Calu3 (cell line): ENCODE results near the gene GALNT17. TPM values are rescaled to one million over a fixed set of nuclear protein-coding genes. Genes with fewer than 3 reads are reported as not detected.

ENCODE experiments used
- BruUV-seq: library from RNA; stranded (reverse); fragments of 400-500 nt; replicated peaks from 2 replicates; lab custom pipeline; 2021; lab: Mats Ljungman, UMichigan
- CTCF ChIA-PET: fragments of 300-600 bp; sonication (Branson Sonifier 250); formaldehyde crosslinking; loops from one replicate; lab custom pipeline; 2022; ENCODE audit warnings: antibody characterized with exemption; lab: Charles Lee
- DNase-seq: peaks from one replicate; pipeline ENCODE4 v3.0.0; 2022
- H3K27ac Mint-ChIP-seq: one replicate; pipeline ENCODE4 v1.8.0; 2022; ENCODE audit warnings: mixed read lengths; ENCODE audit not compliant: unreplicated experiment
- H3K27me3 Mint-ChIP-seq: one replicate; pipeline ENCODE4 v1.8.0; 2022; ENCODE audit warnings: mixed read lengths; ENCODE audit not compliant: unreplicated experiment
- H3K36me3 Mint-ChIP-seq: one replicate; pipeline ENCODE4 v1.8.0; 2022; ENCODE audit warnings: mild to moderate bottlenecking, moderate library complexity, mixed read lengths; ENCODE audit not compliant: insufficient read depth, unreplicated experiment
- H3K4me1 Mint-ChIP-seq: one replicate; pipeline ENCODE4 v1.8.0; 2022; ENCODE audit warnings: mild to moderate bottlenecking, low read depth, mixed read lengths; ENCODE audit not compliant: unreplicated experiment
- H3K4me3 Mint-ChIP-seq: one replicate; pipeline ENCODE4 v1.8.0; 2022; ENCODE audit warnings: mild to moderate bottlenecking, low read depth, moderate library complexity, mixed read lengths; ENCODE audit not compliant: unreplicated experiment
- H3K9me3 Mint-ChIP-seq: one replicate; pipeline ENCODE4 v1.8.0; 2022; ENCODE audit warnings: low read depth, mixed read lengths; ENCODE audit not compliant: unreplicated experiment
- intact Hi-C: fragments of 100-400 bp; cut with micrococcal nuclease; formaldehyde crosslinking; loops from one replicate; pipeline ENCODE4 v1.10.0; 2022; ENCODE audit not compliant: unreplicated experiment
- total RNA-seq: library from RNA; stranded (reverse); gene quantifications from 2 replicates; pipeline ENCODE4 v1.2.3, GENCODE V29; 2022
- TF ChIP-seq, protein P1 (sequence below): fragments of 200-600 bp; IDR thresholded peaks from one replicate; pipeline ENCODE4 v1.8.0; 2022; ENCODE audit warnings: antibody characterized with exemption; ENCODE audit not compliant: unreplicated experiment

Gene GALNT17
- total RNA-seq, 1 experiment from 2014 or later = not detected

GRCh38 chr7:71553306-71553705, 421.4 kb downstream of the GALNT17 start:
- H3K36me3 Mint-ChIP-seq = no peaks in the 10 kb centered on the region
- DNase-seq = no peak
- H3K9me3 Mint-ChIP-seq = peaks cover 8% of the 10 kb centered on the region
- H3K27me3 Mint-ChIP-seq = no peaks in the 10 kb centered on the region
- no peak overlapping the region for H3K27ac Mint-ChIP-seq
- no TSS peak for BruUV-seq
- no peaks in the 10 kb centered on the region for H3K4me1 Mint-ChIP-seq
- CTCF ChIA-PET = no interaction called here
- intact Hi-C loops = no loop called here
- TF ChIP-seq, protein P1, sequence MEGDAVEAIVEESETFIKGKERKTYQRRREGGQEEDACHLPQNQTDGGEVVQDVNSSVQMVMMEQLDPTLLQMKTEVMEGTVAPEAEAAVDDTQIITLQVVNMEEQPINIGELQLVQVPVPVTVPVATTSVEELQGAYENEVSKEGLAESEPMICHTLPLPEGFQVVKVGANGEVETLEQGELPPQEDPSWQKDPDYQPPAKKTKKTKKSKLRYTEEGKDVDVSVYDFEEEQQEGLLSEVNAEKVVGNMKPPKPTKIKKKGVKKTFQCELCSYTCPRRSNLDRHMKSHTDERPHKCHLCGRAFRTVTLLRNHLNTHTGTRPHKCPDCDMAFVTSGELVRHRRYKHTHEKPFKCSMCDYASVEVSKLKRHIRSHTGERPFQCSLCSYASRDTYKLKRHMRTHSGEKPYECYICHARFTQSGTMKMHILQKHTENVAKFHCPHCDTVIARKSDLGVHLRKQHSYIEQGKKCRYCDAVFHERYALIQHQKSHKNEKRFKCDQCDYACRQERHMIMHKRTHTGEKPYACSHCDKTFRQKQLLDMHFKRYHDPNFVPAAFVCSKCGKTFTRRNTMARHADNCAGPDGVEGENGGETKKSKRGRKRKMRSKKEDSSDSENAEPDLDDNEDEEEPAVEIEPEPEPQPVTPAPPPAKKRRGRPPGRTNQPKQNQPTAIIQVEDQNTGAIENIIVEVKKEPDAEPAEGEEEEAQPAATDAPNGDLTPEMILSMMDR = no peak
- no peak overlapping the region for H3K4me3 Mint-ChIP-seq

DNA sequence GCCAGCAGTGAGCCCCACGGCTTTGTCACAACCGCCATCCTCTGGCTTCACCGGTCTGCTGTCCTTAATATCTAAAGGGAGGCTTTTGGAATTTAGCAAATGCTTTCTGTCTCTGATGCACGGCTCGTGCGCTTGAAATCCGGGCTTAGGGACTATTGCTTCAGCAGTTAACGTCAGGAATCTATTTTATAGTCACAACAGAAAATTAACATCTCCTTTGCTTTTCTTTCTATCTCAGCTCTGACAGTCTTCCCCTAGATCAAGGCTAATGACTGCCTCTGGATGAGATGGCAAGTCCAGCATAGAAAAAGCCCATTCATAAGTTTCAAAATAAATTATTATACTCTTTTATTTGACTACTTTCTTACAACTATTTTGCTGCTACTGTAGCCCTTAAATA, 423.8 kb downstream of the GALNT17 start:
- no peaks in the 10 kb centered on the region for H3K27me3 Mint-ChIP-seq
- TF ChIP-seq, protein P1 = no peak
- H3K4me1 Mint-ChIP-seq = no peaks in the 10 kb centered on the region
- H3K36me3 Mint-ChIP-seq = no peaks in the 10 kb centered on the region
- no peak for DNase-seq
- H3K27ac Mint-ChIP-seq = no peak overlapping the region
- no peak overlapping the region for H3K4me3 Mint-ChIP-seq
- BruUV-seq = no TSS peak
- peaks cover 9% of the 10 kb centered on the region for H3K9me3 Mint-ChIP-seq
- intact Hi-C loops = no loop called here
- CTCF ChIA-PET = no interaction called here

- TF ChIP-seq, protein P1 = no peak
- CTCF ChIA-PET = no interaction called here
- Mint-ChIP-seq H3K27me3 (no peaks in the 10 kb centered on the region), H3K27ac (no peak overlapping the region), H3K9me3 (peaks cover 4% of the 10 kb centered on the region), H3K4me1 (no peaks in the 10 kb centered on the region), H3K4me3 (no peak overlapping the region), H3K36me3 (no peaks in the 10 kb centered on the region)
- DNase-seq = no peak
- intact Hi-C loops = no loop called here
- no TSS peak for BruUV-seq
Observed at GRCh38 chr7:71558806-71559613, 427.1 kb downstream of the GALNT17 start.

DNA sequence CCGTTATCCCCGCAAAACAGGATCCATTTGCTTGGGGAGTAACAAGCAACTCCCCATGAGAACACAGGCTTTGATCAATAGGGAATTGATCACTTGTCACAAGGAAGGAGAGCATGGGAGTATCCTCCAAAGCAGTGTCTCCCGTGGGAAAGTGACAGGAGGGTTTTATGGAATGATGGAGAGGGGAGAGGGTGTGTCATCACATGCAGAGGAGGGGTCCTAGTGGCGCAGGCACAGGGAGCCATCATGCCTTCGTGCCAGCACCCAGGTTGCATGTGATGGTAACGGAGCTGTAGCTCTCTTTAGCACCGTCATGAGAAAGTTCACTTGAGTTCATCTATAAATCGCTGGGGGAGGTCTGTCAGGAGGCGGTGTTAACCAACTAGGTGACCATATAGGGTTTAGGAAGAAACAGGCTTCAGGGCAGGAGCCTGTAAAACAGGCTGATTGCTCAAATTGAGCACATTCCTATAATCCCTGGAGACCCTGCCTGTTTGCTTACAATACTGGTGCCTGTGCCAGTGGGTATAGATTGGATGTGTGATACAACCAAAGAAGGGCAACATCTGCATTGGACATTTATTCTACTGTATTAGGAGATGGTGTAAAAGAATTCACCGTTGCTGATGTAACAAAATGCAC, 428.5 kb downstream of the GALNT17 start:
- no TSS peak for BruUV-seq
- H3K36me3 Mint-ChIP-seq = no peaks in the 10 kb centered on the region
- no peak overlapping the region for H3K4me3 Mint-ChIP-seq
- H3K4me1 Mint-ChIP-seq = no peaks in the 10 kb centered on the region
- H3K27me3 Mint-ChIP-seq = no peaks in the 10 kb centered on the region
- DNase-seq = no peak
- CTCF ChIA-PET = no interaction called here
- TF ChIP-seq, protein P1 = no peak
- H3K9me3 Mint-ChIP-seq = peaks cover 4% of the 10 kb centered on the region
- H3K27ac Mint-ChIP-seq = no peak overlapping the region
- intact Hi-C loops = no loop called here
